ENCODE measurements around the gene SERPINE2.

The SERPINE2 gene

DNA sequence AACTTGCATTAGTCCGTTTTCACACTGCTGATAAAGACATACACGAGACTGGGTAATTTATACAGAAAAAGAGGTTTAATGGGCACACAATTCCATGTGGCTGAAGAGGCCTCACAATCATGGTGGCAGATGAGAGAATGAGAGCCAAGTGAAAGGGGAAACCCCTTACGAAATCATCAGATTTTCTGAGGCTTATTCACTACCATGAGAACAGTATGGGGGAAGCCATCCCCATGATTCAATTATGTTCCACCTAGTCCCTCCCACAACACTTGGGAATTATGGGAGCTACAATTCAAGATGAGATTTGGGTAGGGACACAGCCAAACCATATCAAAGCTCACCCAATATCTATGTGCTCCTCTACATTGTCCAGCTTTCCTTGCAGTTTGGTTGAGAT lies 16.0 kb upstream of the SERPINE2 start:
- no peak for DNase-seq
- H3K36me3 ChIP-seq (ENCODE audit: control insufficient read depth, insufficient read depth, low read length) = no peaks in the 10 kb centered on the region
- H3K4me3 ChIP-seq (ENCODE audit: insufficient read depth, low read depth, low read length, poor library complexity, severe bottlenecking) = no peak overlapping the region
- no peaks in the 10 kb centered on the region for H3K27me3 ChIP-seq (replicated peaks; ENCODE audit: control insufficient read depth, insufficient read depth, low read length, poor library complexity, severe bottlenecking)
- H3K4me1 ChIP-seq (ENCODE audit: control insufficient read depth, insufficient read depth, low read length, poor library complexity, severe bottlenecking) = no peaks in the 10 kb centered on the region
- no peaks in the 10 kb centered on the region for H3K9me3 ChIP-seq (ENCODE audit: control insufficient read depth, low read length)
- no peak overlapping the region for H3K27ac ChIP-seq (ENCODE audit: insufficient read depth, low read length, poor library complexity, severe bottlenecking)

DNA sequence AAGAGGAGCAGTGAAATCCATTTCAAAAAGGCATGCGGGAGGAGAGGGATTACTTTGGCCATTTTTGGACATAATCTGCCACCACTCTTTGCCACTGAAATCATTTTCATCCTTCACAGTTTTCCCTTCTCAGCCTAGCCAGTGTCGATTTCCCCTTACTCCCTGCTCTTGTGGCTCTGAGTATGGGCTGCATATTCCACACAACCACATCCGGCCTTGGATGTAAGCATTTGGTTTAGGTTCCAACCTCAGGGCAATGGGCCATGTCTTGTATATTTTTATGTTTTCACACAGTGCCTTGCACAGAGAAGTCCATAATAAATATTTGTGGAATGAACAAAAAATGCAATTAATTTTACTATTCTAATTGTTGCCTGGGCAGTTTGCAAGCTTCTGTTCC lies 7.7 kb upstream of the SERPINE2 start:
- Histone ChIP-seq H3K27ac (ENCODE audit: insufficient read depth, low read length, poor library complexity, severe bottlenecking) (no peak overlapping the region), H3K9me3 (ENCODE audit: control insufficient read depth, low read length) (no peaks in the 10 kb centered on the region), H3K4me3 (ENCODE audit: insufficient read depth, low read depth, low read length, poor library complexity, severe bottlenecking) (no peak overlapping the region), H3K36me3 (ENCODE audit: control insufficient read depth, insufficient read depth, low read length) (no peaks in the 10 kb centered on the region), H3K27me3 (replicated peaks; ENCODE audit: control insufficient read depth, insufficient read depth, low read length, poor library complexity, severe bottlenecking) (peaks cover 4% of the 10 kb centered on the region), H3K4me1 (ENCODE audit: control insufficient read depth, insufficient read depth, low read length, poor library complexity, severe bottlenecking) (no peaks in the 10 kb centered on the region)
- no peak for DNase-seq

DNA sequence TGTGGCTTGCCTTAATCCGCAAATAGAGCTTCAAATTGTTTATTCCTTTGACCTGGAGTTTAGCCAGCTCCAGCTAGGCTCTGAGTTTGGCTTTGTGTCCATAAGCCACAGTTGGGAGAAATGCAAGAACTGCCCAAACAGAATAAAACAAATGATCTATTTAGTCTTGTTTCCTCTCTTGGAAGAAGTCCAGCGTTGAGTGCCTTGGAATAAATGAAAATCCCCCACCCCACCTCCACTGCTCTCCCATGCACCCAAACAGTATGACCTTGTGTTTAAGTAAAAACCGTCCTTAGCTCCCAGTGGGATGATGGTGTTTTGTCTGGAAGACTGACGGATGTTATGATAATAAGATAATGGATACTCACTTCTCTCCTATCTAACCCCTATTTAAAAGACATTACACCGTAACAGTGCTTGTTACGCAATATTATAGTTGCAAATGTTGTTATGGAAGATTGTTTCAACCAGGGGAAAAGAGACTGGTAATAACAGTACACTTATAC lies 3.2 kb upstream of the SERPINE2 start:
- no peaks in the 10 kb centered on the region for H3K9me3 ChIP-seq (ENCODE audit: control insufficient read depth, low read length)
- no peak for DNase-seq
- no peaks in the 10 kb centered on the region for H3K36me3 ChIP-seq (ENCODE audit: control insufficient read depth, insufficient read depth, low read length)
- H3K4me1 ChIP-seq (ENCODE audit: control insufficient read depth, insufficient read depth, low read length, poor library complexity, severe bottlenecking) = peaks cover 3% of the 10 kb centered on the region
- no peak overlapping the region for H3K4me3 ChIP-seq (ENCODE audit: insufficient read depth, low read depth, low read length, poor library complexity, severe bottlenecking)
- H3K27me3 ChIP-seq (replicated peaks; ENCODE audit: control insufficient read depth, insufficient read depth, low read length, poor library complexity, severe bottlenecking) = peaks cover 3% of the 10 kb centered on the region
- H3K27ac ChIP-seq (ENCODE audit: insufficient read depth, low read length, poor library complexity, severe bottlenecking) = no peak overlapping the region

DNA sequence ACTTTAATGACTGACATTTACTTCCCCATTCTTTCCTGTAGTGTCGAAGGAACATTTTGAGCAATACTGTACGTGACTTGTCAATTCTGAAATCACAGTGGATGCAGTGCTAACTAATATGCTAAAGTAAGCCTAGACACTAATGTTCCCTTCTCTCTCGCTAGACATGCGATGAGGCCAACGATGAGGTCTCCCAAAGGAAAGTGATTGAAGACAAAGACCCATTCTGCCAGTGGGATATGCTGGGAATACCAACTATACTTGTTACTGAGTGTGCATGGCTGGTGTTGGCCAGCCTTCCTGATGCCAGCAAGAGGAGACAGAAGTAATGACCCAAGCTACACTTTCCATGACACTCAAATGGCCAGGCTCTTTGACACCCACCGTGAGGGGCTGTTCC lies 2.5 kb upstream of the SERPINE2 start:
- Histone ChIP-seq H3K27ac (ENCODE audit: insufficient read depth, low read length, poor library complexity, severe bottlenecking) (no peak overlapping the region), H3K4me3 (ENCODE audit: insufficient read depth, low read depth, low read length, poor library complexity, severe bottlenecking) (no peak overlapping the region), H3K4me1 (ENCODE audit: control insufficient read depth, insufficient read depth, low read length, poor library complexity, severe bottlenecking) (peaks cover 3% of the 10 kb centered on the region), H3K27me3 (replicated peaks; ENCODE audit: control insufficient read depth, insufficient read depth, low read length, poor library complexity, severe bottlenecking) (peaks cover 3% of the 10 kb centered on the region), H3K36me3 (ENCODE audit: control insufficient read depth, insufficient read depth, low read length) (no peaks in the 10 kb centered on the region), H3K9me3 (ENCODE audit: control insufficient read depth, low read length) (no peaks in the 10 kb centered on the region)
- DNase-seq = no peak

DNA sequence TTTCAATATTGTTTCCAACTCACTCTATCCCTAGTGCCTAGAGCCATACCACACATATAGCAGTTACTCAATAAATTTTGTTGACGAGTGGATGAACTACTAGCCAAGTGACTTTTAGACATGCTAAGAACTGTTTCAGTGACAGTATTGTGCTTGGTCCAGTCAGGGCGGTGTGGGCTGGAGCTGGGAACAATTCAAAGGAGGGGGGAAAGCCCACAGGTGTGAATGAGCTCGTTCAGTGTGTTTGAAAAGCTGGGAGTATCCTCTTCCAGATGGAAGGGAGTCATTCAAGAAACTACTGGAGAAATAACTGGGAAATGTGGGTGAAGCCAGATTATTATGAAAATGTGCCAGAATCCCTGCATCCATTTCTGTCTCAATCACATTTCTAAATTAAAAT lies 1.7 kb upstream of the SERPINE2 start:
- Histone ChIP-seq H3K27me3 (replicated peaks; ENCODE audit: control insufficient read depth, insufficient read depth, low read length, poor library complexity, severe bottlenecking) (peaks cover 3% of the 10 kb centered on the region), H3K9me3 (ENCODE audit: control insufficient read depth, low read length) (no peaks in the 10 kb centered on the region), H3K36me3 (ENCODE audit: control insufficient read depth, insufficient read depth, low read length) (no peaks in the 10 kb centered on the region), H3K4me1 (ENCODE audit: control insufficient read depth, insufficient read depth, low read length, poor library complexity, severe bottlenecking) (peaks cover 3% of the 10 kb centered on the region), H3K4me3 (ENCODE audit: insufficient read depth, low read depth, low read length, poor library complexity, severe bottlenecking) (no peak overlapping the region), H3K27ac (ENCODE audit: insufficient read depth, low read length, poor library complexity, severe bottlenecking) (no peak overlapping the region)
- no peak for DNase-seq

DNA sequence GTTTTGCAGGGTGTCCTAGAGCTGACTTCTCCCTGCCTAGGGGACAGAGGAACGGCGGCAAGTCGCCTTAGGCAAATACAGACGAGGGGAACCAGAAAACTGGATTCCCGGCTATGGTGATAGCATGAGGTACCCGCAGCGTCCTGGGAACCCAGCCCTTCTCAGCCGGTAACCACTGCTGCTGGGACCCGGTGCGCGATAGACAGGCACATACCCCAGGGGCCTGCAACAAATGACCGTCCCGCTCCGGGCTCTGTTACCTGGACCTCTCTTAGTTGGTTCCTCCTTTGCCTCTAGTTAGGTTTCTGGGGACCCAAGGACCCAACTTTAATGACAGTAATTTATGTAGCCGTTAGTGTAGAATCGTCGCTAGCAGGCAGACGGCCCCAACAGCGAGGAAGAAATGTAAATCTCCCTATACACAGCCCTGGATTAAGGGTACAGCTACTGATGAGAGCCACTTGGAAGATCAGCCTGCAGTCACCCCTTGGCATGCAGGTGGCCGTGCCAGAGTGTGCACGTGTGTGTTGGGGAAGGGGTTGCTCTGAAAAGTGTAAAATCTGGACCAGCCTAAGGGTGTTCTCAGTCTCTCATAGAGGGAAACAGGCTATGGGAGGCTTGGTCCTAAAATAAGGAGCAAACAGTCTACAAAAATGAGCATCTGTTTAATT lies 819 bp upstream of the SERPINE2 start:
- H3K9me3 ChIP-seq (ENCODE audit: control insufficient read depth, low read length) = no peaks in the 10 kb centered on the region
- H3K27ac ChIP-seq (ENCODE audit: insufficient read depth, low read length, poor library complexity, severe bottlenecking) = no peak overlapping the region
- H3K36me3 ChIP-seq (ENCODE audit: control insufficient read depth, insufficient read depth, low read length) = no peaks in the 10 kb centered on the region
- H3K27me3 ChIP-seq (replicated peaks; ENCODE audit: control insufficient read depth, insufficient read depth, low read length, poor library complexity, severe bottlenecking) = peaks cover 3% of the 10 kb centered on the region
- no peak for DNase-seq
- H3K4me1 ChIP-seq (ENCODE audit: control insufficient read depth, insufficient read depth, low read length, poor library complexity, severe bottlenecking) = peaks cover 3% of the 10 kb centered on the region
- peak overlapping the region; percentile 37 for H3K4me3 ChIP-seq (ENCODE audit: insufficient read depth, low read depth, low read length, poor library complexity, severe bottlenecking)

DNA sequence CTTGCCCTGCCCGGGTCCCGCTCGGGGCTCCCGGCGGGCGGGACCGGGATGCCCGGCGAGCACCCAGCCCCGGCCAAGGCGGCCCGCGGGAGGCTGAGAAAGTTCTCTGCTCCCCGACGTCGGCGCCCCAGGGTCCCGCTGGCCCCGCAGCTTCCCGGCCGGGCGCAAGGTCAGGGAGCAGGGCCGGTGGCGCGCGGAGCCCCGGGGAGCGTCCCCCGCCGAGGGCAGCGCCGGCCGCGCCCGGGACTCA lies 331 bp downstream of the SERPINE2 start:
- DNase-seq = no peak
- no peak overlapping the region for H3K27ac ChIP-seq (ENCODE audit: insufficient read depth, low read length, poor library complexity, severe bottlenecking)
- H3K9me3 ChIP-seq (ENCODE audit: control insufficient read depth, low read length) = no peaks in the 10 kb centered on the region
- H3K4me1 ChIP-seq (ENCODE audit: control insufficient read depth, insufficient read depth, low read length, poor library complexity, severe bottlenecking) = peaks cover 3% of the 10 kb centered on the region
- H3K27me3 ChIP-seq (replicated peaks; ENCODE audit: control insufficient read depth, insufficient read depth, low read length, poor library complexity, severe bottlenecking) = peaks cover 6% of the 10 kb centered on the region
- H3K36me3 ChIP-seq (ENCODE audit: control insufficient read depth, insufficient read depth, low read length) = no peaks in the 10 kb centered on the region
- peak overlapping the region; percentile 50 for H3K4me3 ChIP-seq (ENCODE audit: insufficient read depth, low read depth, low read length, poor library complexity, severe bottlenecking)

DNA sequence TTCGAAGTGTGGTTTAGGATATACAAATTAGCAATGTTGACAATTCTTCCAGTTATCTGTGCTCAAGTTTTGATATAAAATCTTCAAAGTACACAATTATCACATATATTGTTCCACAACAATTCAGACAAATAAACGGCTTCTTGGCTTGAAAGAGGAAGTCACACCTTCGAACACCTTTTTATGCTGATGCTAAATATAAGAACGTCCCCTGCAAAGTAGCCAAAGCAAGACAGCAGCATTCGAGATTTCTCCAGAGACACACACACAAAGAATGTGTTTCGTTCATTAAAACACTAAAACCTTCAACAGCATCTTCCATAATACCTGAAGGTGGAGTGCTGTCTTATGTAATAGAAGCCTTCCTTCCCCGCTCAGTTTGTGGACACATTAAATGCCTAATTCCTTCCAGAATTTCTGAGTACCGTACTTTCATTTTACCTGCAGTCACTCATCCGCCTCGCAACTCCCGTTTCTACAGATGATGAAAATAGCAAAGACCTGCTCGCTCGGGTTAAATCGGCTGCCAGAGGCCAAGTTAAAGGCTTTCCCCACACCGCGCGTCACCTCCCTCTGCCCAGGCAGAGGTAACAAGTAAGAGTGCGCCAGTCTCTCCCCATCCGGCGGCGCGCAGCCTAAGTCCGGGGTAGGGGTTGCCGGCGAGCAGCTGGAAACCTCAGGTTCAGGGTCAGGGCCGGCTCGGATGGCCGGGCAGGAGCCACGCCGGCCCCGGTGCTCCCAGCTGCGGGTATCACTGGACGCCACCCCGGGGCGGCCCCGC lies 847 bp downstream of the SERPINE2 start:
- DNase-seq = no peak
- H3K27me3 ChIP-seq (replicated peaks; ENCODE audit: control insufficient read depth, insufficient read depth, low read length, poor library complexity, severe bottlenecking) = peaks cover 11% of the 10 kb centered on the region
- no peak overlapping the region for H3K27ac ChIP-seq (ENCODE audit: insufficient read depth, low read length, poor library complexity, severe bottlenecking)
- no peaks in the 10 kb centered on the region for H3K9me3 ChIP-seq (ENCODE audit: control insufficient read depth, low read length)
- H3K4me1 ChIP-seq (ENCODE audit: control insufficient read depth, insufficient read depth, low read length, poor library complexity, severe bottlenecking) = peaks cover 3% of the 10 kb centered on the region
- H3K36me3 ChIP-seq (ENCODE audit: control insufficient read depth, insufficient read depth, low read length) = no peaks in the 10 kb centered on the region
- peak overlapping the region; percentile 50 for H3K4me3 ChIP-seq (ENCODE audit: insufficient read depth, low read depth, low read length, poor library complexity, severe bottlenecking)

DNA sequence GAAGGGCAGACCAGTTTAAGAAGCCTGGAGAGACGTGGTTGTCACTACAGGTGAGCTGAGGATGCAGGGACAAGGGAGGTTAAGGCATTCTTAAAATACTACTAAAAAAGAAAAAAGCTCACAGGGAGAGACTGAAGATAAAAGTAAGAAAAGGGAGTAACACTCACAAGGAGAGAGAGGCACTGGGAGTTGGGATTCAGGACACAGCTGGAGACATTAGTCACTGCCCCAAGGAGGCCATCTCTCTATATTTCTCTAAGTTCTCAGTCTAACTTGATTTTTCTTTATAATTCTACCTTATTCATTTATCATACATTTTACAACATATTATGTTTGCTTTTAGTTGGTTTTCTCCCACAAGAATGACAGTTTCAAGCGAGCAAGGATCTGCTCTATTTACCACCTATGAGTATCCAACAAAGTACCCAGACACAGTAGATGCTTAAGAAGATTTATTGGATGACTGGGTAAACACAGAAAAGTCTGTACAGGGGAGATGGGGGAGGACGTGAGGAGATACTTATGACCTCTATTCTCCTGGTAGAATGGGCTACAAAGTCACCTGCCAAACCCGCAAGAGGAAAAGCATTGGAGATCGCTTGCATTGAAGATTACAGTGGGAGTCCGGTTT lies 2.2 kb downstream of the SERPINE2 start:
- Histone ChIP-seq H3K4me1 (ENCODE audit: control insufficient read depth, insufficient read depth, low read length, poor library complexity, severe bottlenecking) (peaks cover 3% of the 10 kb centered on the region), H3K9me3 (ENCODE audit: control insufficient read depth, low read length) (no peaks in the 10 kb centered on the region), H3K27me3 (replicated peaks; ENCODE audit: control insufficient read depth, insufficient read depth, low read length, poor library complexity, severe bottlenecking) (peaks cover 13% of the 10 kb centered on the region), H3K27ac (ENCODE audit: insufficient read depth, low read length, poor library complexity, severe bottlenecking) (no peak overlapping the region), H3K36me3 (ENCODE audit: control insufficient read depth, insufficient read depth, low read length) (no peaks in the 10 kb centered on the region), H3K4me3 (ENCODE audit: insufficient read depth, low read depth, low read length, poor library complexity, severe bottlenecking) (no peak overlapping the region)
- DNase-seq = no peak

DNA sequence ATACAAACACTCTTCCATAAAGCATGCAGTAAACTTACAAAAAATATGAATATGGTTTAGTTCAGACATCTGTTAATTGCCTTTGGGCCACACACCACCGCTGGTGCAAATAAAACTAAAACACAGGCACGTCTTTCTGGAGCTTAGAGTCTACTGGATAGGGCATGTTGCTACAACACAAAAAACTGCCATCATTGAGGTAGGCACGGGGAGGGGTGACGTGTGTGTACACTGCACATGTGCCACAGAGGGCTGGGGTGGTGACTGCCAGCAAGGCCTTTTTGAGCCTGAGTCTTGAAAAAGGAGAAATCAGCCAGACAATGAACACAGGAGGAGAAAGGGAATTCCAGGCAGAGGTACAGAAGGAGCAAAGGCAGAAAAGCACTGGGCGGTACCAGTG lies 5.1 kb downstream of the SERPINE2 start:
- Histone ChIP-seq H3K27me3 (replicated peaks; ENCODE audit: control insufficient read depth, insufficient read depth, low read length, poor library complexity, severe bottlenecking) (peaks cover 10% of the 10 kb centered on the region), H3K27ac (ENCODE audit: insufficient read depth, low read length, poor library complexity, severe bottlenecking) (no peak overlapping the region), H3K36me3 (ENCODE audit: control insufficient read depth, insufficient read depth, low read length) (no peaks in the 10 kb centered on the region), H3K9me3 (ENCODE audit: control insufficient read depth, low read length) (no peaks in the 10 kb centered on the region), H3K4me1 (ENCODE audit: control insufficient read depth, insufficient read depth, low read length, poor library complexity, severe bottlenecking) (no peaks in the 10 kb centered on the region), H3K4me3 (ENCODE audit: insufficient read depth, low read depth, low read length, poor library complexity, severe bottlenecking) (no peak overlapping the region)
- DNase-seq = no peak

All from effector memory CD4-positive, alpha-beta T cell (primary cell).